ENCODE results near the gene GNB1.
"Not testable (repeated sequence)": the region's sequence is repeated elsewhere in the genome, so short reads cannot be mapped to it uniquely, and the experiment has no call there.

The GNB1 gene

DNA sequence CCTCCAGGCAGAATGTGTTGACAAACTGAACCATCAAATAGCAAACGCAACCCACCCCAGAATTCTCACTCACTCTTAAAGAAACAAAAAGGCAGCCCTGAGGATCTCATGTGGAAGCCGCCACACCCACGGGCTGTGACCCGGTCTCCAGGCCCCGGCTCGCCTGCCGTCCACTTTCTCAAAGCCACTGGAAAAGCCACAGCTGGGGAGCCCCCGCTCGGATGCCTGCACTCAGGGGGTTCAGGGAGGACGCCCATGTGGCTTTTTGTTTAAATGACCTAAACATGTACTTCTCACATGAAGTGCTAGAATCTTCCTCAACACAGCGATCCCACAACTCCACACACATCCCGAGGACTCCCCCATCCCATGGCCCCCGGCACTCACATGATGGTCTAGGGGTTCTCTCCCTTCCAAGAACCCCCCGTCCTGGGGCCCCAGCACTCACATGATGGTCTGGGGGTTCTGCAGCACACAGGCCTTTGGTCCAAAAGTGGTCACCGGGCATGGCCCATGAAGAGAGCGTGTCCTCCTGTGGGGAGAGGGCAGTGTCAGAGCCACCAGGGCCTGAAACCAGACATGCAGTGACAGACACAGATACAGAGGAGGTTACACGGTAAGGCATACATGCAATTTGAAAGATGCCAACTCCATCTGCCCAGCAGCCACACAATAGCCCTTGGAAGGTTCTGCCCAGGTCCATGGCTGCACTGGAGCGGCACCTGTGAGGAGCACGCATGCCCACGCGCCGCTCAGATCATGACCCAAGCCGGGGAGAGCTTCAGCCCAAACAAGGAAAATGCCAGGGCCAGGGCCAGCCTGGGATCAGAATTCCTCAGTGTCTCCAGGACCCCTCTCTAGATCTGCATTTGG, 129.1 kb downstream of the GNB1 start:
- DNase-seq (ENCODE audit: low read depth), result no peak

DNA sequence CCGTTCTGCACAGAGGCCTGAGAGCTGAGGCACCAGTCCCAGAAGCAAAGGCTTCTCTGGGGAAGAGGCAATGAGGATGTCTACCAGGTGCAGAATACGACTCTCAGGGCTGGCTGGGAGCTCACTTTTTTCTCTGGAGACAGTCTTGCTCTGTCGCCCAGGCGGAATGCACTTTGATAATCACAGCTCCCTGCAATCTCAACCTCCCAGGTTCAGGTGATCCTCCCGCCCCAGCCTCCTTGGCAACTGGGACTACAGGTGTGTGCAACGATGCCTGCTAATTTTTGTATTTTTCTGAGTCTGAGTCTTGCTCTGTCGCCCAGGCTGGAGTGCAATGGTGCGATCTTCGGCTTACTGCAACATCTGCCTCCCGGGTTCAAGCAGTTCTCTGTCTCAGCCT, 130.2 kb downstream of the GNB1 start:
- no peak for DNase-seq (ENCODE audit: low read depth)

DNA sequence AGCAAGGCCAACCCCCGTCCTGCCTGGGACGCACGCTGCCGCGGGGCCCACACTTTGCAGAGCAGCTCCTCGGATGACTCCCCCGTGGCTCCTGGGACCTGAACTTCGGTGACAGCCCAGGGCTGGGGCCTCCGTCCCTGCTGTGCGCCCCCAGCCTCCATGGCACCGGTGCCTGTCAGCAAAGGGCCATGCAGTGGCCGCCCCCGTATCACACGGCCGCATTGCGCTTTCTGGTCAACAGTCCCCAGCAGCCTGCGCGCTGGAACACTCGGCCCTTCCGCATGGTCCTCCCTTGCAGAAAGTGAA, 130.6 kb downstream of the GNB1 start:
- no peak for DNase-seq (ENCODE audit: low read depth)

GRCh38 chr1:1759456-1760344, 131.2 kb downstream of the GNB1 start:
- DNase-seq (ENCODE audit: low read depth), result no peak

- DNase-seq (ENCODE audit: low read depth), result no peak
Observed at GRCh38 chr1:1758692-1759455, 132.0 kb downstream of the GNB1 start.

GRCh38 chr1:1758059-1758621, 132.7 kb downstream of the GNB1 start:
- DNase-seq (ENCODE audit: low read depth), result no peak

- DNase-seq (ENCODE audit: low read depth), result no peak
Observed at GRCh38 chr1:1757422-1758058, 133.3 kb downstream of the GNB1 start.

DNA sequence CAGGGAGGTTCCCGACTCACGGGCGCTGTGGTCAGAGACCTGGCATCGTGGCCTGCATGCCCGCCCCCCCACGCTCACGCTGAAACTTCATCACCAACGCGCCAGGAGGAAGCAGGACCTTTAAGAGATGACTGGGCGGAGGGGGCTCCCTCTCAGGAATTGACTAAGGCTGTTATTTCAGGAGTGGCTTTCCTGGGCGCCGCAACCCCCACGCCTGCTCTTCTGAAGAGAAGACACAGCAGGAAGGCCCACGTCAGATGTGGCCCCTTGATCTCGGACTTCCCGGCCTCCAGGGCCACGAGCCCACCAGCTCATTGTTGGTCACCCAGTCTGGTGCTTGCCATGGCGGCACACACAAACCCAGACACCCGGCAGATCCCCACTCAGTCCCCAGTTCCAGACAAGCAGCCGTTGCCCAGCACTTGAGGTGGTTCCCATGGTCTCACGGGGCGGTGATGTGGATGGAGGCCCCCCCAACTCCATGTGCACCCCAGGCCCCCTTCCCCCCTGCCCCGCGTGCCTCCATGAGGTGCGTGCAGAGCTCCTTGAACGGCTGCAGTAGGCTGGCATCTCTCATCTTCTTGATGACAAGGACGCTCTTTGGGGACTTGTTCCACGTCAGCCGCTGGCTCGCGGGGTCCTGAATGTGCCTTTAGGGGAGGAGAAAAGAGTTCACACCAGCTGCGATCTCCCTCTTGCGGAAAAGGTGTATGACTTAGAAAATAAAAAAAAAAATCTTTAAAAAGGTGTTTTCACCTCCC, 134.0 kb downstream of the GNB1 start:
- no peak for DNase-seq (ENCODE audit: low read depth)

DNA sequence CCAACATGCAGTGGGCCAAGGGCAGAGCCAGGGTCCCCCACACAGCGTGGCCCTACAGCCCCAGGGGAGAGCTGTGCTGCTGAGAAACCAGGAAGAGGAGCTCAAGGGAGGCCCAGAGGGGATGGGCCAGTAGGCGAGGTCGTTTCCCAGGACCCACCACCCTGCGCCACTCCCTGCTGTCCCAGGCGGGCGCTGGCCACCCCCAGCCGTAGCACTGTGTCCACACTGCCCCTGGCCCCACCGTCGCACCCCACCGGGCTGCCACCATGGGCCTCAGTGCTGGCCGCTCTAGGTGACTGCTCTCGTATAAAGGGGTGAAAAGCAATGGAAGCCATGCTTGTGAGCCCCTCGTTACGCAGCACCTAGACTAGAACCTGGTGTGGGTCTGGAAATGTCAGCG, 135.0 kb downstream of the GNB1 start:
- DNase-seq (ENCODE audit: low read depth), result no peak

DNA sequence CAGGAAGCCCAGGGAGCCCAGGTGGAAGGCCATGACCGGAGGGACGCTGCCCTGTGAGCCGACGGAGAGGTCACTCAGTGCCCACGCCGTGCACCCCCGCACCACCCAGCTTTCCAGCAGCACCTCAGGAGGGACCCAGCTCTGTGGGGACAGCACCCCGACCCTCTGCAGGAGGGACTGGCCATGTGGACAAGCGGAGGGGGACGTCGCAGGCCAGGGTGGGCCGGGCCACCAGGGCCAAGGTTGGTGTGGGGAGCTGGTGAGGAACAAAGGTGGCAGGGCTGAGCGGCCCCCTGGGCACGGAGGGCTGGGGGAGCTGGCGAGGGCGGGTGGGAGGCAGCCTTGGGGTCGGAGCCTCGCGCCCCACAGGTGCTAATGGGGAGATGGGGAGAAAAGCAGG, 135.5 kb downstream of the GNB1 start:
- DNase-seq (ENCODE audit: low read depth), result no peak

DNA sequence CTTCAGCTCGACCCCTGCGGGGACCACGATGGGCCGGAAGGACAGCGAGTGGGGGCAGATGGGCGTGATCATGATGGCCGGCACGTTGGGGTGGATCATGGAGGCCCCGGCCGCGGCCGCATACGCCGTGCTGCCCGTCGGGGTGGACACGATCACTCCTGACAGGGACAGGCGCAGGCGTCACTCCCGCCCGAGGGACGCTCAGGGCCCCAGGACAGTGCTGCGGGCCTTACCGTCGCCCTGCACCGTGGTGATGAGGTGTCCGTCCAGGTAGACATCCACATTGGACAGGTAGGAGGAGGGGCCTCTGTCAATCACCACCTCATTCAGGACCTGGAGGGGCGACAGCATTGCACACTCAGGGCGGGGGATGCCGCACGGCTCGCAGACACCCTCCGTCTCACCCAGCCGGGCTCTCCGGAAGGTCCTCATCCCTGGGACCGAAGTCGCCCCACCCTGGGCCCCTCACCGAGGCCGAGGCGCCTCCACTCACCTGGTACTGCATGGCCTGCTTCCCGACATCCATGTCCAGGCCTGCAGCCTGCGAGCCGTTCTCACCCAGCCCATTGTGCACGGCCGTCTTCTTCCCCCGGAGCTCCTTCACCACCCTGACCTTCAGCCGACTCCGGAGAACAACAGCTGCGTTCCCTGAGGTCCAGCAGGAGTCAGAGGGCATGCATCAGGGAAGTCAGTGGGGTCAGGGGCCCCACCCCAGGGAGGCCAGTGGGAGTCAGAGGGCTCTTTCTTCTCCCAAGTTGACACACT, 136.7 kb downstream of the GNB1 start:
- no peak for DNase-seq (ENCODE audit: low read depth)

- no peak for DNase-seq (ENCODE audit: low read depth)
Observed at GRCh38 chr1:1753607-1754005, 137.3 kb downstream of the GNB1 start.

DNA sequence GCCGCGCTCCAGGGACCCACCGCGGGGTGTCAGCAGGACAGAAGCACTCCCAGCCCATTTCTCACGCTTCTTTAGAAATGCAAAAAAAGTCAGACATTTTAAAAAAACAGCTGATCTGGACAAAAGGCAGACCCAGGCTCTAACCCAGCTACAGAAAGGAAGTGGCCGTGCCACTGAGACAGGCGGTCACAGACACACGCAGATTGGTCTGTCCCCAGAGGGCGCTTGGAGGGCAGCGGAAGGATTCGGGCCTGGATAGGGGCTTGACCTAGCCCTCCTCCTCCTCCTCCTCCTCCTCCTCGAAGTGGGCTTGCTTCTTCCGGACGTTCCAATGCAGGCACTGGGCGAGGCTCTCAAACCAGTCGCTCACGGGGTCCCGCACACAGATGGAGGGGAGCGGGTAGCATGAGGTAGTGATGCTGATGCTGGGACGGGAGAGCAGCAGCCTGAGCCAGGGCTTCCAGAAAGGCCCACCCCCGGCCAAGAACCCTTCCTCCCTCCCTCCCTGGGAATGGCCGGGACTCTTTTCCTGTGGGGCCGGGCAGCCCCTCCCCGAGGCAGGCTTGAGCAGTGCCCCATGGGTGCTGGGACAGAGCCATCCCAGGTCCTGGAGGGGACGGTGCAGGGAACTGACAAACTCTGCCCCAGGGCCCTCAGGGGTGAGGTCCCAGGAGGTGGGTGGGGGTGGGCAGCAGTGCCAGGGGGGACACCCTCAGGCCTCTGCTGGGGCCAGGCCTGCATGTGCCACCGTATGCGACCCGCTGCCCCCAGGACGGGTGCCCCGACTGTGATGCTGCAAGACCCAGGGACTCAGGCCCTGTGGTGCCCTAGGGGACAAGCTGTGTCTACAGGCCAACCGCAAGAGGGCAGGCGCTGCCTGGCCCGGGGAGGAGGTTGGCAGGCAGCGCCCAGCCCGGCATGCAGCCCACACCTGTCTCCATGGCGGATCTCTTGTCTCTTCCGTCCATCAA, 138.0 kb downstream of the GNB1 start:
- DNase-seq (ENCODE audit: low read depth), result no peak

GRCh38 chr1:1752190-1752589, 138.7 kb downstream of the GNB1 start:
- DNase-seq (ENCODE audit: low read depth), result no peak

GRCh38 chr1:1749941-1750340, 140.9 kb downstream of the GNB1 start:
- DNase-seq (ENCODE audit: low read depth), result not testable (repeated sequence)

DNA sequence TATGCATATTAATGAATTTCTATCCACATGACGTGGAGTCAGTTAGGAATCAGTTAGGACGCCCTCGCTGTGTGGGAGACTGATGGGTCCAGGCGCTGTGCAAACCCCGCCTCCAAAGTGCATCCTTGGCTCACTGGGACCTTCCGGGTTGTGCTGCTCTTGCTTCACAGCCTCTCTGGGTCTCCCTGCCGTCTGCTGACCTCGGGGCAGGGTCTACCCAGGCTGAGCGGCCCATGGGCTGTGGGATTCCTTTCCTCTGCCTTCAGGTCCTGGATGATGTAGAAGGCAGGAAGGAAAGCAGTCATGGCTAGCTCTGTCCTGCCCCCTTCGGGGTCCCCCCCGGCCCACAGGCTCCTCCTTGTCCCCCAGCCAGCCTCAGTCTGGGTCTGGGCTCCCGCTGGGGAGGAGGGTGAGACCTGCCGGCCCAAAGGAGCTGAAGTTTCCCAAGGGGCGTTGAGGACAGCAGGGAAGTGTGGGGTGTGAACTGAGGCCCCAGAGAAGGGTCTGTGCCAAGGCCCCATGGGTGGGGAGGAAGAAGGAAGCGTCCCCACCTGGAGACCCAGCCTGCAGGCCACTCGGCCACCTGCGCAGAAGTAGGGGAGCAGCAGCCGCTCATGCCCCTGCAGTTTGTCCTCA, 142.1 kb downstream of the GNB1 start:
- no peak for DNase-seq (ENCODE audit: low read depth)

DNA sequence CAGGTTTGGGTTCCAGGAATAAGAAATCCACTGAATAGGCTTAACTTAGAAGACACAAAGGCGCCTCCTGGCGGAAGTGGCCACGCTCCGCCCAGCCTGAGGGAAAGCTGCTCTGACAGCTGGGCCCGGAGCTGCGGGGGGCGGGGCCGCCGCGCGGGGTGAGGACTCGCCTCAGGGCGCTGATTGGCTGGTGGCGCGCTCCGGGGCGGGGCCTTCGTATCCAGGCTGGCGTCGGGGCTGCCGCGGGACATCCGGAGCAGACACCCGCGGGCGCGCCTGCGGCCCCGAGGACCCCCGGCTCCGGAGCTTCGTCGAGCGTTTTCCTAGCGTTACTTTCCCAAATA, 144.3 kb downstream of the GNB1 start:
- DNase-seq (ENCODE audit: low read depth), result not testable (repeated sequence)
